SIG-M5 treated with dmso at 0.1 percent for 504 hours (cell line): ENCODE measurements around the gene ENO1.
A peak's percentile ranks its signal among the peaks of the same experiment; 100 is the strongest.
"Not testable (repeated sequence)": the region's sequence is repeated elsewhere in the genome, so short reads cannot be mapped to it uniquely, and the experiment has no call there.

Source experiments
- DNase-seq: peaks from one replicate; lab custom pipeline; 2025; ENCODE audit not compliant: unreplicated experiment; lab: John Stamatoyannopoulos, UW

The ENO1 gene

DNA sequence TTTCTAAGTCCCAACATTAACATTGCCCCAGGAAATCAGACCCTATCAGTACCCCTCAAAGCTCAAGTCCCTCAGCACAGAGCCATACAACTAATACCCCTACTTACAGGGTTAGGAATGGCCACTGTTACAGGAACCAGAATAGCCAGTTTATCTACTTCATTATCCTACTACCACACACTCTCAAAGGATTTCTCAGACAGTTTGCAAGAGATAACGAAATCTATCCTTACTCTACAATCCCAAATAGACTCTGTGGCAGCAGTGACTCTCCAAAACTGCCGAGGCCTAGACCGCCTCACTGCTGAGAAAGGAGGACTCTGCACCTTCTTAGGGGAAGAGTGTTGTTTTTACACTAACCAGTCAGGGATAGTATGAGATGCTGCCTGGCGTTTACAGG lies 19.0 kb upstream of the ENO1 start:
- not testable (repeated sequence) for DNase-seq

DNA sequence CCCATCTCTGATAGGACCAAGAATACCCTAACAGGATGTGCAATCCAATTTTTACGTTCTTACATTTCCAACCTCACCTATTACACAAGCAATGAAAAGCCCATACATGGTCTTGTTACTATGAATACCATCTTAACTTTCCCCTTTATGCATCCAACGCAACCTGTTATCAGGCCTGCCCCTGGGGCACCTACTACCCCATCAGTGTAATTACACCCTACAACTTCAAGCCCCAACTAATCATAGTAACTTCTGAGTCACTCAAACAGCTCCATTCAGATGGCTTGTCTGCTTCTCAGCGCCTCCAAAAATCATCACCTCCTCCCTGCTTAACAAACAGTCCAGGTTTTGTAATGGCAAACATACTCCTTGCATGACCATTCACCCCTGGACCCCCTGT lies 18.3 kb upstream of the ENO1 start:
- peak; percentile 85 for DNase-seq

DNA sequence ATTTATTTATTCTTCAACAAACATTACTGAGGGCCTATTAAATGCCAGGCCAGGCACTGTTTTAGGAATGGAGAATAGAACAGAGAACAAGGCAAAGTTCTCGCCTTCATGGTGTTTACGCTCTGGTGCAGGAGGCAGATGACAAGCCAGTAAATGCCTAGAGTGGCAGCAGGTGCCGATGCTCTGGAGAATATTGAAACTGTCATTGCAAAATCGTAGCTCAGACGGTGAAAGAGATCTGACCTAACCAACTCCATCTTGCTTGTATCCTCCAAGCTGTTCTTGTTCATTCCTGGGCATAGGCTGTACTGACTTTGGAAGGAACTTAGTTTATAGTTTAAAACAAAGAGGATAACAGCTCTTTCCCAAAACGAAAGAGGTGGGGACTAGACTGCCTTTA lies 13.5 kb upstream of the ENO1 start:
- DNase-seq: no peak

DNA sequence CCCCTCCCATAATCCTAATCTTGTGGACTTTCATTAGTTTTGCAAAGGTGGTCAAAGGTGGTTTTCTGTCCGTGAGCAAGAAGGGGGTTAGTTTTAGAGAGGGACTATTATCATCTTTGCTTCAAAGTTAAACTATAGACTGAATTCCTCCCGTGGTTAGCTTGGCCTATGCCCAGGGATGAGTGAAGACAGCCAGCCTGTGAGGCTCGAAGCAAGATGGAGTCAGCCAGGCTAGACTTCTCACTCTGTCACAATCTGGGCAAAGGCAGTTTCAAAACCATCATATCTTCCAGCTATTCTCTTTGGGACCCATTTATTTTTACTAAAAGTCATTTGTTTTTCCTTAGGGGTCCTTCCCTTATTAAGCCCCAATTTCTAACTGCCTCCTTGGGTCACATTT lies 12.9 kb upstream of the ENO1 start:
- no peak for DNase-seq

DNA sequence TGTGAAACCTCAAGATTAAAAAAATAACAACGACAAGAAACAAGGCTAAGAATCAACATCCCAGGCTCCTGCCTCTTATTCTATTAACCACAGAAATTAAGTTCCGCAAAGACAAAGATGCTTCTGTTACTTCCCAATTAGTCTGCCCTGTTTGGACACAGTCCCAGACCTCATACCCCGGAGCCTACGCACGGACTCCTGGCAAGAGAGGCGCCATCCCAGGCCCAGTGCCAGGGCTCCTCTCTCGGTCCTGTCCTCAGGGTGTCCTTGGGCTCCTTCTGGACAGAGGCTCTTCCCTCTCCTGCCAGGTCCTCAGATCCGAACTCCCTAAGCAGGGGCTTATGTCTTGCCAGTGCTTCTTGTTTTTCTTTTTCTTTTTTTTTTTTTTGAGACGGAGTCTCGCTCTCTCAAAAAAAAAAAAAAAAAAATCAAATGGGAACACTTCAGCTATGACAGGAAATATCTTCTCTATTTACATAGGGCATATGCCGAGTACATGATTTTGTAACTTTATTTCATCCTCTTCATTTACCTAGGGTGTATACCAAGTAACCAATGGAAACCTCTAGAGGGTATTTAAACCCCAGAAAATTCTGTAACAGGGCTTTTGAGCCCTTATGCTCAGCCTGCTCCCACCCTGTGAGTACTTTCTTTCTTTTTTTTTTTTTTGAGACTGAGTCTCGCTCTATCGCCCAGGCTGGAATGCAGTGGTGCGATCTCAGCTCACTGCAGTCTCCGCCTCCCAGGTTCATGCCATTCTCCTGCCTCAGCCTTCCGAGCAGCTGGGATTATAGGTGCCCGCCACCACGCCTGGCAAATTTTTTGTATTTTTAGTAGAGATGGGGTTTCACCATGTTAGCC lies 11.7 kb upstream of the ENO1 start:
- no peak for DNase-seq

DNA sequence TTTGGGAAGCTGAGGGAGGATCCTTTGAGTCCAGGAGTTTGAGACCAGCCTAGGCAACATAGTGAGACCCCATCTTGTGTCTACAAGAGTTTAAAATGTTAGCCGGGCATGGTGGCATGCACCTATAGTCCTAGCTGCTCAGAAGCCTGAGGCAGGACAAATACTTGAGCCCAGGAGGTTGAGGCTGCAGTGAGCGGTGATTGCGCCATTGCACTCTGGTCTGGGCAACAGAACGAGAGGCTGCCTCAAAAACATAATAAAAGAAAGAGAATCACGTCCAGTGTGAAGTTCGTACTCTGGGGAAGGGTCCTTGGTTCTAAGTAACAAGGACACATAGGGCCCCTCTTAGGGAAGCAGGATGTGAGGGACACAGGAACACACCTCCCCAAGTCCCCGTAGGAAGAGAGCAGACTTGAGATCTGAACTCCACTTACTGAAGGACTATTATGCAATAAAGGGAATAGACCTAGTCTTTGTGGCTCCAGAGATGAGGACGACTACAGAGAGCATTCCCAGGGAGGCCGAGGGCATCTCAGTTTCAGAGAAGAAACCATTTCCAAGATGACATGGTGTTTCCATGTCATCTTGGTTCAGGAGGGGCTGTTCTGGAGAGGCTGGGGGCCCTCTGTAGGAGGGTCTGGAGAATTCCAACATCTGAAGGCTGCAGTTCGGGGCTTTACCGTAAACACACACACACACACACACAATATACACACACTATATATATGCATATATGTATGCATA lies 10.8 kb upstream of the ENO1 start:
- peak; percentile 46 for DNase-seq

DNA sequence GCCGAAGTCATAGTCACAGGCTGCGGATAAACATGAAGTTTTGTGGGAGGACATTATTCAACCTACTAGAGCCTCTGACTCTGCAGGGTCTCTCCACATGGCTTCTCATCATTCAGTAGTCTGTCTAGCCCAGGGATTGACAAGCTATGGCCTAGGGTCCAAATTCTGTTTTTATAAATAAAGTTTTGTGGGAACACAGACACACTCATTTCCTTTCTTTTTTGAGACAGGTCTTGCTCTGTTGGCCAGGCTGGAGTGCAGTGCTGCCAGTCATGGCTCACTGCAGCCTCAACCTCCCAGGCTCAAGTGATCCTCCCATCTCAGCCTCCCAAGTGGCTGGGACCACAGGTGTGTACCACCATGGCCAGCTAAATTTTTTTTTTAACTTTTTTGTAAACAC lies 8.1 kb upstream of the ENO1 start:
- DNase-seq: no peak

DNA sequence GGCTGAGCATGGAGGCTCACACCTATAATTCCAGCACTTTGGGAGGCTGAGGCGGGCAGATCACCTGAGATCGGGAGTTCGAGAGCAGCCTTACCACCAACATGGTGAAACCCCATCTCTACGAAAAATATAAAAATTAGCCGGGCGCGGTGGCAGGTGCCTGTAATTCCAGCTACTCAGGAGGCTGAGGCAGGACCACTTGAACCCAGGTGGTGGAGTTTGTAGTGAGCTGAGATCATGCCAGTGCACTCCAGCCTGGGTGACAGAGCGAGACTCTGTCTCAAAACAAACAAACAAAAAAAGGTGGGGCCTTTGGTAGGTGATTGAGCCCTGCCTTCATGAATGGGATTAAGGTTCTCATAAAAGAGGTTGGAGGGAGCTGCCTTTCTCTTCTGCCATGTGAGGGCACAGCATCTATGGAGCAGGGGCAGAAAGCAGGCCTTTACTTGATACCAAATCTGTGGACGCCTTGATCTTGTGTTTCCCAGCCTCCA lies 7.6 kb upstream of the ENO1 start:
- DNase-seq: not testable (repeated sequence)

DNA sequence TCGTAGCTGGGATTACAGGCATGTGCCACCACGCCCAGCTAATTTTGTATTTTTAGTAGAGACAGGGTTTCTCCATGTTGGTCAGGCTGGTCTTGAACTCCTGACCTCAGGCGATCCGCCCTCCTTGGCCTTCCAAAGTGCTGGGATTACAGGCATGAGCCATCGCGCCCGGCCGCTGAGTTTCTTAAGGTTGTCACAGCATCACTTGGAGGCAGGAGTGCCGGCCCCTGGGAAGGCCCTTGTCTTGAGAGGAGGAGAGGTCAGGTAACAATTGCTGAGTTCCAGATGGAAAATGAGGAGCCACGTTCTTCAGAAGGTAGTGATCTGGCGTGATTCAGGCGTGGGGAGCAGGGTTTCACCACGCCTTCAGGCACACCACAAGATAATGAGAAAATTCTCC lies 5.6 kb upstream of the ENO1 start:
- DNase-seq: not testable (repeated sequence)

DNA sequence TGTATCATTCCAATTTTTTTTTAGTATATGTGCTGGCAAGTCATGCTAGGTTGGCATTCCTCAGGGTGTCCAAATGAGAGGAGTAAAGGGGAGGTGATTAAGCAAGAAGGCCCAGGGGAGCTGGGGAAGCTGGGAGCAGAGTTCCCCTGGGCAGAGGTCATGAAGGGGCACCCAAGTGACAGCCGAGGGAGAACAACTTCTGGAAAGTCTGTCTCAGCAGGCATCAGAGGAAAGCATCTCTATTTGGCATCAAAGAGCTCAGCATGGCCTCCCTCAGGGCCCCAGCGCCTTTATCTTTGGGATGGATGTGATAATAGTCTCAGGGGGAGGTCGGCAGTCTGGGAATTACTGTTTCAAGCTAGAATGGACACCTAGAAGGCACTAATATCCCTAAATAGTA lies 5.0 kb upstream of the ENO1 start:
- no peak for DNase-seq

DNA sequence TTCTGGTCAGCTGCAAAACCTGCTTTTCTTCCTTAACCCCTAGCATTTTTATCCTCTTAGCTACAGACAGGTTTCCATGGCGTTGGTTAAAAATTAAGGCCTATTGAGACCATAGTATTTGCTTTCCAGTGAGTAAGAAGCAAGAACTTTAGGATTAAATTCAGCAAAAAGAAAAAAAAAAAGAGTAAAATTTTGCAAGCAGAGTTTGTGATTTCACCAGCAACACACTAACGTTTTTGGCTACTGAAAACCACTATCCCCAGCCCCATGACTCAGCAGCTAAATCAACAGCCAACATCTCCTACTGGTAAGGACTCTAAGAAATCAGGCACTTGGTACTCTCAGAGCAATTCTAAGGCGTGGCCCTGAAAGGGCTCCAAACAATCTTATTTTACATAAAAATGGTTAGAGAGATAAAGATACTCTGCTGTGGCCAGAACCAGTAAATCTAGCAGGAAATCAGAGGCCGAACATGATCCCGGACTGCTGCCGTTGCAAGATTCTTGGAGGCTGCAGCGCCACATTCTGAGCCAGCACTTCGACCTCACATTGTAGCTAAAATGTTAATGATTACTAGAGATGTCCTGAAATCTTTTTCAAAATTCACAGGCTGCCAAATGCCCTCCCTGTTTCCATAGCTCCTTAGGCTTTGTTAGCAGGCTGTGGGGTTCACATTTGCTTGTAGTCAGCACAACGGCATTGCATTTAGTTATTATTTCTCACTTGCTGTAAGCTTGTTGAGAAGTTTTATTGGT lies 1.6 kb upstream of the ENO1 start:
- DNase-seq: peak; percentile 93

DNA sequence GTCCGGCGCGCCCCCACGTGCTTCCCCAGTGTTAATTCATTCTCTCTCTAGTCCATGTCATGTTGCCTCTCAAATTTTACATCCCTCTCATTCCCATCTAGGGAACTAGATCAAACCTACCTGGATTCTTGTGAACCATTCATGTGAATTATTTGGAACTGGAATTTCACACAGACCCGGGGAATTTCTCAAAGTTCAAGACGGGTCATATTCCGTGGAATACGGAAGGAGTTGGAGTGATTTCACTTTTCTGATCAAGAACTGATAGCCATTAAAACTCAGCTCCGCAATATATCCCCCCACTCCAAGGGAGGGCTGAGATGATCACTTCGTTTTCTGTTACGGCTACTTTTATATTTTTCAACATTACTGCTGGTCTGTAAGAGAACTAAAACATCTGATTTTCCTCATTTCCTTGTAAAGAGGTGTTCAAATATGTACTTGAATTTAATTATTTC lies 1.0 kb upstream of the ENO1 start:
- no peak for DNase-seq

DNA sequence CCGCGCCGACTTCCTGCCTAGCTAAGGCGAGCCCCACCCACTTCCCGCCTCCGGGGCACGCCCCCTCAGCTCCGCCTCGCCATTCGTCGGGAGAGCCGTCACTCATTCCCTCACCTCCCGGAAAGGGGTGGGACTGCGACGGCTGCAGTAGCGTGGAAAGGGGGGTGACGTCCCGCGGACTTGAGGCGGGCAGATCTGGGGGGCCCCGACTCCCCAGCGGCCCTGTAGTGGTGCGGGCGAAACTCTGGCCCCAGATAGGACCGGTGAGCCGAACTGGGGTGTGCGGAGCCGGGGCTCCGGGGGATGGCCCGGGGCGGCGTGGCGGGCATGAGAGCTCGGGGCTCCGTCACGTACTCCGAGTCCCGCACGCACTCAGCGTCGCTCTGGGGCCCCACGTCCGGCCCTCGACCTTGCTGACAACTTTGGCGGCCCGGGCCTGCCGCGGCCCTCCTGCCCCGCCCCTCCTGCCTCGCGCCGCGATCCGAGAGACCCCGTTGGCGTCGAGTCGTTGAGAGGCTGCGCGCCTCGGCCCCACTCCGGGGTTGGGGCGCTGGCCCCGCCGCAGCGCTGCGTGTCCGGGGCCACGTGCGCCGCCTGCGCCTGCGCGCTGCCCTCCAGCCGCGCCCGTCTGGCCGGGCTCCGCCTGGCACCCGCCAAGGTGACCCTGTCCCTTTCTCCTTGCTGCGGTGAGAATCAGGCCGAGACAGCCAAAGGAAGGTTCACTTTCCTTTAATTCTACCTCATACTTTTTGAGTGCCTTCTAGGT lies 395 bp upstream of the ENO1 start:
- peak; percentile 88 for DNase-seq

DNA sequence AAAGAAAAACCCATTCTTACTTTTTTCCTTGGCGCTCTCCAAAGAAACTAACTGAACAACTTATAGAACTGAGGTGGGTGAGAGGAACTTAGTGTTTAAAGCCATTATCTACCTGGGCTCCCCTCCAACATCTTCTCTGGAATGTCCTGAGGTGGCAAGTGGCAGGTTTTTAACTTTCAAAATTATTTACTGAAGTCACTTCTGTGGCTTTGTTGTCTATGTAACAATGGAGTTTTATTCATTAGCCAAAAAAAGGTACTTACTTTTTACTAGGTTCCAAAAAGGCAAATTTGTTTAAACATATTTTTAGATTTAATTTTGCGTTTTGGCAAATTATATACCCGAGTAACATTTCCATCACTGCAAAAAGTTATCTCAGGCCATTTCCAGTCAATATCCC lies 2.4 kb downstream of the ENO1 start:
- no peak for DNase-seq

DNA sequence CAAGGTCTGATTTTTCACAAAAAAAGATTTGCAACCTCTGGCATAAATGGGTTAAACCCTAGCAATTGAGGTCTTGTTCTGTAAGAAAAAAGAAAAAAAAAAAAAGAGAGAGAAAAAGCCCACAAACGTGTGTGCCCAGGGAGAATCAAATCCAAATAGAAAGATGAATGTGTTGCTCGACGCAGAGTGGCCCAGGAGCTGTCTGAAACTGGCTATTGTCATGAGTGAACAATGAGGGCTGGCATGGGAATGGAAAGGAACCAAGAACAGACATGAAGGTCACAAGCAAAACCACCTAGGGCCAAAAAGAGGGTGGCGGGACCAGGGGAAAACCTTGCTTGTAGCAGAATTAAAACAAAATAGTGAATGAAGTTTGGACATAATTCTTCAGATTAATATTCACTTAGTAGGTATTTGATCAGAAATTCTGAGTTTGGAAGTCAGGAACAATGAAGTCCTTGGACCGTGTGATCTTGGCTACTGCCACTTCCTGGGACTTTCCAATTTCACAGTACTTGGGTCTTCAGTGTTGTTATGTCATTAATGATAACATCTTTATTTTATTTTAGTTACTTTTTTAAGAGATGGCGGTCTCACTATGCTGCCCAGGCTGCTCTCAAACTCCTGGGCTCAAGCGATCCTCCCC lies 3.1 kb downstream of the ENO1 start:
- DNase-seq: no peak

DNA sequence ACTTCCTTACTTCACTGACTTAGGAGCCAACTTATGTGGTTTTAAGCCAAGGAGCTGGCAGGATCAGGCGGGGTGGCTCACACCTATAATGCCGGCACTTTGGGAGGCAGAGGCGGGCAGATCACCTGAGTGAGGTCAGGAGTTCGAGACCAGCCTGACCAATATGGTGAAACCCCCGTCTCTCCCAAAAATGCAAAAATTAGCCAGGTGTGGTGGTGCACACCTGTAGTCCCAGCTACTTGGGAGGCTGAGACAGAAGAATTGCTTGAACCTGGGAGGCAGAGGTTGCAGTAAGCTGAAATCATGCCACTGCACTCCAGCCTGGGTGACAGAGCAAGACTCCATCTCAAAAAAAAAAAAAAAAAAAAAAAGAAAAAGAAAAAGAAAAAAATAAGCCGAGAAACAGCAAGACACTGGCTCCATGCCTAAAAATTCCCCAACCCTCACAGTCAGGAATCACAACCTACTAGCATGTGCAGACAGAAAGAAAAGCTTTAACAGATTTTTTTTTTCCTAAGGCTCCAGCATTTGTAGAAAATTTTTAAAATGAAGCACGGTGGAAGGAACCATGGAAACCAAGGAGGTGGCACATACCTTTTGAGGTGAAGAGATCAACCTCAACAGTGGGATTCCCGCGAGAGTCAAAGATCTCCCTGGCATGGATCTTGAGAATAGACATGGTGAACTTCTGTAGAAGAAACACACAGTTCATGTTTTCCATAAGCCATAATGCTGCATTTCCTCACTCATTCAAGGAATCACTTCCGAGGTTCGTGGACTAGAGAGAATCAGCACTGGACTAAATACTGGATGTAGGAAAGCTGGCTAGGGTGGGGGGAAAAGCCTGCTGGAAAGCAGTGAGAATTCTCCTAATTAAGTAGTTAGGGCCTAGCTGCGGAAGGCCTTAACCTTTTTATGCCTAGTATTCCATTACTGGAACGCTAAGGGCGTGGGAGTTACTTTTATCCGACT lies 4.0 kb downstream of the ENO1 start:
- DNase-seq: no peak

DNA sequence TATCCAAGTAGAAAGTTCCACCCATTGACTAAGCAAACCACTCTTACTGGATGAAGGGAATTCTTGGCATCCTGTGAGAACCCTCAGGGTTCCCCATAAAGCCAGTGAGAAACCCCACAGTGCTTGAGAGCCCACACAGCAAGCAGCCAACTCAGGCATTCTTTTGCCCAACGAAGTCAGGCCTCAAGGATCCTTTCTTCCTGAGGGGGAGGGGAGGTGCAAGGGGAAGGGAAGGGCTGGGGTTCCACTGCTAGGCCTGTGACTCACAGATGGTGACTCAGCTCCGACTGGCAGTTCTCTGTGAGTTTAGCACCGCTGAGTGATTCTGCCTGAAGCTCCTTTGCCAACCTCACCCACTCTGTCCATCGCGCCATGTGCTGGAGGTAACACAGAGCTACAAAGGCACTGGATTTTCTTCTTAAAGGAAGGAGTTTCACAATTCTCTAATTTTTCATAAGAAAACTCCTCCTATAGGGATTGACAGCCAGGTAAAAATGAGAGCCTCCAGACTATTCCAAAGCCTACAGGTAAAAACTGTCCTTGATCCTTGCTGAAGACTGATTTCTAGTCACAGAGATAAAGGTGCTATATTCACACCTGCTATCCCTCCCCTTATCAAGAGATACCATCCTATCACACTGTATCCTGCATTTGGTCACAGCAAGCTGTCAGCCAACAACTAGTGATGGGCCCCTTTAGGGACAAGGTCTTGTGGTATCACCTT lies 4.8 kb downstream of the ENO1 start:
- peak; percentile 97 for DNase-seq

DNA sequence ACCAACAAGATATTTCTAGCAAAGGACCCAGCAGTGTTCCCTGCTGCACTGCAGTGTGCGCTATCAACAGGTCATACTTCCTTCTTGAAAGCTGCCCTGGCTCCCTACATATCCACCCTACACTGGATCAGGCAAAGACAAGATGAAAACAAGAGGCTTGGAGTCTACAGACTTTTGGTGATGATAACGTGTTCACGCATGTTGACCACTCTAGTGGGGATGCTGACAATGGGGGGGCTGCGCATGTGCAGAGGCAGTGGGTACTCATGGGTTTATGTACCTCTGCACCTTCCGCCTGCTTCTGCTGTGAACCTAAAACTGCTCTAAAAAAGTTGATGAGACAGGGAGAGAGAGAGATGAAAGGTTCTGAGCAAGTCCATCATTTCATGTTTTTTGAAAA lies 5.5 kb downstream of the ENO1 start:
- no peak for DNase-seq
